H9 (cell line): Measurements from ENCODE around the gene DISC1. TPM values are rescaled to one million over a fixed set of nuclear protein-coding genes. Genes with fewer than 3 reads are reported as not detected.

Experiments used
- DNase-seq: peaks from one replicate; pipeline ENCODE4 v3.0.0-alpha.2; 2017
- H2AFZ ChIP-seq: one replicate; pipeline ENCODE4 v1.6.1; 2013; ENCODE audit warnings: mild to moderate bottlenecking, low read length, control low read depth, moderate library complexity
- H2AK5ac ChIP-seq: 2 replicates; pipeline ENCODE4 v1.6.1; 2013; ENCODE audit warnings: low read length, control low read depth, mixed read lengths; ENCODE audit not compliant: insufficient read length
- H2BK120ac ChIP-seq: one replicate; pipeline ENCODE4 v1.6.1; 2013; ENCODE audit warnings: low read depth, mild to moderate bottlenecking, low read length, control low read depth, inconsistent platforms; ENCODE audit not compliant: poor library complexity, severe bottlenecking
- H2BK12ac ChIP-seq: 2 replicates; pipeline ENCODE4 v1.6.1; 2013; ENCODE audit warnings: low read length, control low read depth, mixed read lengths, low read depth; ENCODE audit not compliant: insufficient read length
- H2BK15ac ChIP-seq: 2 replicates; pipeline ENCODE4 v1.6.1; 2013; ENCODE audit warnings: low read depth, low read length, control low read depth
- H2BK20ac ChIP-seq: one replicate; pipeline ENCODE4 v1.6.1; 2013; ENCODE audit warnings: low read depth, mild to moderate bottlenecking, low read length, control low read depth, inconsistent platforms; ENCODE audit not compliant: poor library complexity, severe bottlenecking
- H2BK5ac ChIP-seq: 2 replicates; pipeline ENCODE4 v1.6.1; 2013; ENCODE audit warnings: low read length, control low read depth, mixed read lengths; ENCODE audit not compliant: insufficient read length
- H3K14ac ChIP-seq: 2 replicates; pipeline ENCODE4 v1.6.1; 2013; ENCODE audit warnings: low read length, control low read depth; ENCODE audit not compliant: insufficient read depth
- H3K18ac ChIP-seq: 2 replicates; pipeline ENCODE4 v1.6.1; 2013; ENCODE audit warnings: low read depth, mild to moderate bottlenecking, mixed read lengths, low read length, control low read depth; ENCODE audit not compliant: insufficient read length
- H3K23ac ChIP-seq: 2 replicates; pipeline ENCODE4 v1.6.1; 2013; ENCODE audit warnings: low read length, control low read depth, mixed read lengths, low read depth; ENCODE audit not compliant: insufficient read length
- H3K23me2 ChIP-seq: 2 replicates; pipeline ENCODE4 v1.6.1; 2013; ENCODE audit warnings: low read depth, mild to moderate bottlenecking, mixed read lengths, low read length, control low read depth; ENCODE audit not compliant: insufficient read length, poor library complexity, severe bottlenecking
- H3K27ac ChIP-seq: 2 replicates; pipeline ENCODE4 v1.5.1; 2013; ENCODE audit warnings: low read length, control low read depth, mixed read lengths, low read depth; ENCODE audit not compliant: insufficient read length
- H3K27me3 ChIP-seq: 2 replicates; pipeline ENCODE4 v1.6.1; 2013; ENCODE audit warnings: low read length, control low read depth, inconsistent platforms; ENCODE audit not compliant: insufficient read depth
- H3K4ac ChIP-seq: 2 replicates; pipeline ENCODE4 v1.6.1; 2013; ENCODE audit warnings: low read depth, mild to moderate bottlenecking, control low read depth, inconsistent platforms, low read length, moderate library complexity
- H3K4me1 ChIP-seq: 2 replicates; pipeline ENCODE4 v1.6.1; 2013; ENCODE audit warnings: low read length, control low read depth, inconsistent platforms; ENCODE audit not compliant: insufficient read depth
- H3K4me2 ChIP-seq: 2 replicates; pipeline ENCODE4 v1.6.1; 2013; ENCODE audit warnings: low read length, control low read depth, mixed read lengths; ENCODE audit not compliant: insufficient read length, insufficient read depth
- H3K56ac ChIP-seq: 2 replicates; pipeline ENCODE4 v1.6.1; 2013; ENCODE audit warnings: low read depth, mild to moderate bottlenecking, mixed read lengths, low read length, control low read depth; ENCODE audit not compliant: insufficient read length
- H3K79me1 ChIP-seq: 2 replicates; pipeline ENCODE4 v1.6.1; 2013; ENCODE audit warnings: low read depth, mild to moderate bottlenecking, moderate library complexity, low read length, control low read depth, inconsistent platforms; ENCODE audit not compliant: insufficient read depth, poor library complexity, severe bottlenecking
- H3K79me2 ChIP-seq: 2 replicates; pipeline ENCODE4 v1.6.1; 2013; ENCODE audit warnings: low read length, control low read depth, inconsistent platforms; ENCODE audit not compliant: insufficient read depth
- H3K9ac ChIP-seq: 2 replicates; pipeline ENCODE4 v1.6.1; 2013; ENCODE audit warnings: low read length, control low read depth, mixed read lengths; ENCODE audit not compliant: insufficient read length; ENCODE audit errors: extremely low read depth
- H3K9me3 ChIP-seq: one replicate; pipeline ENCODE4 v1.6.1; 2013; ENCODE audit warnings: low read depth, low read length, inconsistent platforms; ENCODE audit not compliant: control insufficient read depth
- H3T11ph ChIP-seq: one replicate; pipeline ENCODE4 v1.6.1; 2013; ENCODE audit warnings: mild to moderate bottlenecking, low read length, control low read depth, inconsistent platforms
- H4K20me1 ChIP-seq: one replicate; pipeline ENCODE4 v1.6.1; 2013; ENCODE audit not compliant: control insufficient read depth, insufficient read length, insufficient read depth
- H4K5ac ChIP-seq: 2 replicates; pipeline ENCODE4 v1.6.1; 2013; ENCODE audit warnings: low read depth, mild to moderate bottlenecking, mixed read lengths, low read length, control low read depth; ENCODE audit not compliant: insufficient read length
- H4K8ac ChIP-seq: replicated peaks from 2 replicates; pipeline ENCODE4 v1.6.1; 2013; ENCODE audit warnings: low read length, control low read depth, mixed read lengths, low read depth; ENCODE audit not compliant: insufficient read length
- H4K91ac ChIP-seq: 2 replicates; pipeline ENCODE4 v1.6.1; 2013; ENCODE audit warnings: low read depth, mild to moderate bottlenecking, moderate library complexity, mixed read lengths, low read length, control low read depth; ENCODE audit not compliant: insufficient read length
- H3K27ac Mint-ChIP-seq, 3 experiments: 2 replicates in 2 of 3; 3 replicates in 1 of 3; pipeline ENCODE4 v1.8.0; 2020 to 2021; ENCODE audit warnings: mixed read lengths in 3 of 3, mild to moderate bottlenecking in 1 of 3, moderate library complexity in 1 of 3
- H3K27me3 Mint-ChIP-seq: 2 replicates; pipeline ENCODE4 v1.8.0; 2021; ENCODE audit warnings: low read depth, mild to moderate bottlenecking, moderate library complexity, mixed read lengths
- H3K36me3 Mint-ChIP-seq, 3 experiments: 2 replicates in 2 of 3; 3 replicates in 1 of 3; pipeline ENCODE4 v1.8.0; 2020 to 2021; ENCODE audit warnings: low read depth in 3 of 3, mixed read lengths in 3 of 3; ENCODE audit not compliant: insufficient read depth in 1 of 3
- H3K4me1 Mint-ChIP-seq, 2 experiments: 2 replicates each; pipeline ENCODE4 v1.8.0; 2020; ENCODE audit warnings: mixed read lengths in 2 of 2
- H3K4me3 Mint-ChIP-seq, 2 experiments: 2 replicates in 1 of 2; 3 replicates in 1 of 2; pipeline ENCODE4 v1.8.0; 2020 to 2021; ENCODE audit warnings: mild to moderate bottlenecking in 2 of 2, mixed read lengths in 2 of 2, moderate library complexity in 1 of 2
- H3K9me3 Mint-ChIP-seq, 2 experiments: 2 replicates in 1 of 2; 3 replicates in 1 of 2; pipeline ENCODE4 v1.8.0; 2020; ENCODE audit warnings: mild to moderate bottlenecking in 2 of 2, mixed read lengths in 2 of 2, moderate library complexity in 1 of 2
- CTCF ChIP-seq: fragments of 200-600 bp; sonication (generic); conservative IDR thresholded peaks from 3 replicates; pipeline ENCODE4 v1.8.0; 2021; ENCODE audit warnings: antibody characterized with exemption, mild to moderate bottlenecking
- WGBS: extraction: QIAGEN DNeasy Blood & Tissue Kit; methylation state at CpG from one replicate; pipeline ENCODE4 v1.1.7; 2013; ENCODE audit warnings: missing lambda C conversion rate, low lambda C conversion rate, mixed read lengths; ENCODE audit not compliant: insufficient read length; ENCODE audit errors: extremely low coverage; 5-methylcytosine and 5-hydroxymethylcytosine counted together
- total RNA-seq: library from RNA; stranded (reverse); gene quantifications from 2 replicates; pipeline ENCODE4 v1.2.1, GENCODE V29; 2021

DISC1 gene
- total RNA-seq, 1 experiment from 2014 or later: 2.5 TPM

GRCh38 chr1:231761747-231762541 is 135.4 kb downstream of the DISC1 start:
- Mint-ChIP-seq H3K27me3 (peaks cover 2% of the 10 kb centered on the region), H3K4me1 (no peaks in the 10 kb centered on the region), H3K4me3 (no peak overlapping the region), H3K9me3 (no peaks in the 10 kb centered on the region), H3K27ac (no peak overlapping the region), H3K36me3 (no peaks in the 10 kb centered on the region)
- no peak overlapping the region for H3K9ac ChIP-seq
- no peak overlapping the region for H3K23ac ChIP-seq
- H3K27ac ChIP-seq: no peak overlapping the region
- H2BK20ac ChIP-seq: no peak overlapping the region
- no CpG with 5 or more reads among the region's 6 CpGs for WGBS
- no peak overlapping the region for H3K4me2 ChIP-seq
- no peak overlapping the region for H2AFZ ChIP-seq
- H4K5ac ChIP-seq: no peak overlapping the region
- H4K91ac ChIP-seq: no peak overlapping the region
- no peak overlapping the region for H2BK15ac ChIP-seq
- no peaks in the 10 kb centered on the region for H4K20me1 ChIP-seq
- TF ChIP-seq CTCF: no peak
- H3K27me3 ChIP-seq: no peaks in the 10 kb centered on the region
- no peak for DNase-seq
- H3K79me1 ChIP-seq: no peaks in the 10 kb centered on the region
- no peak overlapping the region for H2BK5ac ChIP-seq
- H3K9me3 ChIP-seq: no peaks in the 10 kb centered on the region
- no peak overlapping the region for H4K8ac ChIP-seq
- H3K4me1 ChIP-seq: no peaks in the 10 kb centered on the region
- no peak overlapping the region for H2BK12ac ChIP-seq
- H3K56ac ChIP-seq: no peak overlapping the region
- no peak overlapping the region for H2AK5ac ChIP-seq
- no peaks in the 10 kb centered on the region for H3K79me2 ChIP-seq
- H3K23me2 ChIP-seq: no peaks in the 10 kb centered on the region
- no peak overlapping the region for H3K4ac ChIP-seq
- H2BK120ac ChIP-seq: no peak overlapping the region
- H3K14ac ChIP-seq: no peak overlapping the region
- no peak overlapping the region for H3K18ac ChIP-seq
- no peak overlapping the region for H3T11ph ChIP-seq
